HG02973 (cell line): ENCODE data around the gene TRAF2.

ENCODE experiments used
- ATAC-seq: cut with Tn5 transposase; IDR thresholded peaks from one replicate; pipeline ENCODE4 v1.9.1; 2021; ENCODE audit warnings: moderate library complexity; ENCODE audit not compliant: unreplicated experiment

TRAF2 gene

DNA sequence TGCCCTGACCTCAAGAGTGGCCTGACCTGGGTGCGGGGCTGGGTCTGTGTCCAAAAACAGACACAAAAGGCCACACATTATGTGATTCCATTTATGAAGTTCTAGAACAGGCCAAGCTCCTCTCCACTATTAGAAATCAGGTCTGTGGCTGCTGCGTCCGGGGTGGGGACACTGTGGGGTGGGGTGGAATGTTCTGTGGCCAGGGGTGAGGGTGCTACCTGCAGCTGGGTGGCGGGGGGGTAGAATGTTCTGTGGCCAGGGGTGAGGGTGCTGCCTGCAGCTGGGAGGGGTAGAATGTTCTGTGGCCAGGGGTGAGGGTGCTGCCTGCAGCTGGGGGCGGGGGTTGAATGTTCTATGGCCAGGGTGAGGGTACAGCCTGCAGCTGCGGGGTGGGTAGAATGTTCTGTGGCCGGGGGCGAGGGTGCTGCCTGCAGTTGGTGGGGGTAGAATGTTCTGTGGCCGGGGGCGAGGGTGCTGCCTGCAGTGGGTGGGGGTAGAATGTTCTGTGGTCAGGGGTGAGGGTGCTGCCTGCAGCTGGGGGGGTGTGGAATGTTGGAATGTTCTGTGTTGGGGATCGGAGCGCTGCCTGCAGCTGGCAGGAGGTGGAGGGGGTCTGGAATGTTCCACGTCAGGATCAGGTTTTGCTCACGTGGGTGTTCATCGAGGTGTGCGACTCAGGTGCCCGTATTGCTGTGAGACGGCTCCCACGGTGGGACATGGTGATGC, 74.1 kb downstream of the TRAF2 start:
- ATAC-seq = no peak

DNA sequence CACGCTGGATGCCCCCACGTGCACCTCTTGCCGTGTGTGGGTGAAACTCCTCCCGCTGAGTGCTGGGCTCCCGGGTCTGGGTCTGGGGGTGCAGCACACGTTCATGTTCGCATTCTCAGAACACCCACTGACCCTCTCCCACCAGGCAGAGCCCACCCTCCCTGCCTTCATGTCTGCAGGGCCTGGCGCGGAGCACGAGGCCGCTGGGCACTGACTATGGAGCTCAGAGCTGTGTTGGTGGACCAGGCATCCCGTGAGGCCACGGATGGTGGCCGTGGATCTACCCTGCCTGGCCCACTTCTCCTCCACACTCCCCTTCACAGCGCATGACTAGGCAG, 74.6 kb downstream of the TRAF2 start:
- no peak for ATAC-seq

DNA sequence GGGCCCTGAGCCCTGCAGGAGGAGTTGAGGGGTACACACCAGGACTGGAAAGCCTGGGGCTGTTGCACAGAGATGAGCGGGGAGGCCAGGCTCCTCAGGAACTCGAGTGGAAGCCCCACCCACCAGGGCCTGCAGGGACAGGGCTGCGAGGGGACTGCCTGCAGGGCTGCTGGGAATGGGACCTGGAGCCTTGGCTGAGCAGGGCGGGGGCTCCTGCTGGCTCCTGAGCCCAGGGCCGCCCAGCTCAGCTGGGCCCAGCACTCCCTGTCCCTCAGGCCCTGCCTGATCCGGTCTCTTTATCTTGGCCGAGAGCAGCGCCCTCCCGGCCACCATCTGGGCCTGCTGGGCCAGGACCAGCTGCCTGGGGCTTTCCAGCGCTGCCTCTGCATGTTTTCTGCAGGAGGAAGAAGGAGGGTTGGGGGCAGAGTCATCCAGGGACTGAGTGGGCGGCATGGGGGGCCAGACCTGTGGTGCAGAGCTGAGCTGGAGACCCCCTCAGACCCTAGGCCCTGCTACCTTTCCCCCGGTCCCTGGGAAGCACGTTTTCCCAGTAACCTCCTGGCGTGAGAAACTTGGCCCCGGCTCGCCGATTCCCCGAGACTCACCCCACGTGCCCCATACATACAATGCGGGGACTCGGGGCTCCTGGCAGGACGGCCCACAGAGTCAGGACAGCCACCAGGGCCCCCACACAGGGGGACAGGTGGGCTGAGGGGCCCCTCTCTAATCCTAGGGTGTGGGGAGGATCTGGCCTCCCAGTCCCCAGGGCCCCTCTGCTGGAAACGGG, 75.2 kb downstream of the TRAF2 start:
- ATAC-seq = no peak

DNA sequence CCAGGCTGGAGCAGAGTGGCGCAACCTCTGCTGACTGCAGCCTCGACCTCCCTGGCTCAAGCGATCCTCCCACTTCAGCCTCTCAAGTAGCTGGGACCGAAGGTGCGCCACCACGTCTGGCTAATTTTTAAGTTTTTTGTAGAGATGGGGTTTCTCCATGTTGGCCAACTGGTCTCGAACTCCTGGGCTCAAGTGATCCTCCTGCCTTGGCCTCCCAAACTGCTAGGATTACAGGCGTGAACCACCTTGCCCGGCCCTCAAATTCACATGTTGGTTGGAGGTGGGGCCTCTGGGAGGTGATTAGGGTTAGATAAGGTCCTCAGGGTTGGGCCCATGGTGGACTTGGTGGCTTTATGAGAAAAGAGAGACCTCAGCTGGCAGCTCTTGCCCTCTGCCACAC, 75.8 kb downstream of the TRAF2 start:
- ATAC-seq = no peak

DNA sequence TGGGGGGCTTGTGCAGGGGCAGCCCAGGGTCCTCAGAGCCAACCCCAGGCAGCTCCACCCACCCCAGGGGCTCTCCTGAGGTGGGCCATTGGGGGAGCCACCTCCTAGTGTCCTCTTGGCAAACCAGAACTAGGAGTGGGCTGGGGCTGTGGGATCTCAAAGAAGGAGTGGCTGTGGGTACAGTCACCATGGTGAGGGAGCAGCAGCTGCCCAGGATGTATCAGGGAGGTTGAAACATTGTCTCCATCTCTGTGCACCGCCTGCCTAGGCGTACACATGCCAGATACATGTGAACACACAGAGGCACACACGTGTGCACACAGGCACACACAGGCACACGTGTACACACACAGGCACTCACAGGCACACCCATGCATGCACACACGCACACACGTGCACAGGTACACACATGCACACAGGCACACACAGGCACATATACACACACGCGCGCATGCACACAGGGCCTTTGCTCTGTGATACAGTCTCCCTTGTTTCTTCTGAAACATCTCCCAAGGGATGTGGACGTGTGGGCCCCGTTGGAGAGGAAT, 76.5 kb downstream of the TRAF2 start:
- ATAC-seq = no peak

DNA sequence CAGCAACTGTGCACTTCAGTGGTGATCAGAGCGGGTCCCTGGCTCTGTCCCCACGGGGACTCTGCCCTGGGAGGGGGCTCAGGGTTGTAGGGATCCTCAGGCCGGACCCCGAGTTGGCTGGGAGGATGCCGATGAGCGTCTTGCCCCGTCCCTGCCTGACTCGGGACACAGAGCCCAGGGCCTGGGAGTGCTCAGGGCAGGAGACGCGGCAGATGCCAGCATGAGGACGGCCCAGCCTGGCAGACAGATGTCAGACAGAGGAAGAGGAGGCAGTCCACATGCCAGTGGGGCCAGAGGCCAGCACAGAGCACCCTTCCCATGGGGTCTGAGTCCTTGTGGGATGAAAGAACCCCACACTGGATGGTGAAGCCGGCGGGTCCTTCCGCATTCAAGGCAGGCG, 77.0 kb downstream of the TRAF2 start:
- ATAC-seq = no peak

DNA sequence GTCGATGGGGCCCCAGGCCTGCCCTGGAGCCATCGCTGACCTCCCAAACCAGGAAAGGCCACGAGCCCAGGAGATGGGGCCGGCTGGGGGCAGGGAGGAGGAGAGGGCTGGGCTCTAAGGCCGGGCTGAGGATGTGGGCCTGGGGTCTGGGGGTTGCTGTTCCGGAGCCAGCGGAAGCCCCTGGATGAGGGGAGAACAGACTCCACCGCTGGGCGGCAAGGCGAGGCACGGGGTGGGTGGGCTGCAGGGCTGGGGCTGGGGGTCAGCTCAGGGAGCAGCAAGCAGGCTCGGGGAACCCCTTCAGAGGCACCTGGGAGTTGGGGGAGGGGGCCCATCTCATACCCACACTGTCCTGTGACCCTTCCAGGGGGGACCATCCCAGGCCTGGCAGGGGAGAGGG, 77.4 kb downstream of the TRAF2 start:
- ATAC-seq = no peak

DNA sequence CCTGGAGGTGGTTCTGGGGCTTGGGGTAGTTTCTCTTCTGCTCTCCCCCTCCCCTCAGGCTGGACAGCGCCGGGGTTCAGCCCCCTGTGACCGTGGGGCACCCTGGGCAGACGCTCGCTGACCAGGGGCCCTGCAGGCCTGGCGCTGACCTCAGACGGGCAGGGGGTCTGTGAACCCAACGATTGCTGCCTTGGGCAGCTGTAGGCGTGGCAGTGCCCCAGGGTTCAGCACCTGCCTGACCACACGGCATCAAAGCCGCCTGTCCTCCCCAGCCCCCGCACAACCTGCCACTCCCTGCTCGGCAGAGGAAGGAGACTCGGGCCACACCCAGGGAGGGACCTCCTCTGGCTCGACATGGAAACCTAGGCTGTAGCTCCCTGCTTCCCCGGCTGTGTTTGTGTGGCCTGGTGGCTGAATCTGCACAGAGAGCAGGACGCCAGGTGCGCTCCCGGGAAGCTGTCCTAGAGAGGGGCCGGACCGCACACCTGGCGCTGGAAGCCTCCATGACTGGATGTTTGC, 77.9 kb downstream of the TRAF2 start:
- no peak for ATAC-seq

DNA sequence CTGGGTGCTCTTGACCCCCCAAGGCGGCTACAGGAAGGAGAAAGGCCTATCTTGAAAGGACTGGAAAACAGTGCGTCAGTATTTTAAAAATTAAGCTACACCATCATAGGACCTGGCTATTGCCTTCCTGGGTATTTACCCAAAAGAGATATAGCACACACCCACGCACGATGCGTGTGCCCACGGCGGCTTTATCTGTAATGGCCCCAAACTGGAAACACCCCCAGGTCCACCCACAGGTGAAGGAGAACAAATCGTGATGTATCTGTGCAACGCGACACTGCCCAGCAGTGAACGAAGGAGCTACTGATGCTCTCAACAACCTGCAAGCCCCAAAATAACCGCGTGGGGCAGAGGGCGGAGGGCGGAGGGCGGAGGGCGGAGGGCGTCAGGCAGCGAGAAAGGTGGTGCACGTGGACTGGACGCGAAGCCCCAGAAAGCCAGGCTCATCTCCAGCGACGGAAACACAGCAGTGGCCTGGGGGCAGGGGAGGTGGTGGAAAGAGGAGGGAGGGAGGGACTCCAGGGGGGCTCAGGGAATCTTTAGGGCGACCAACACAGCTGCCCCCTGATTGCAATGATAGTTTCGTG, 78.6 kb downstream of the TRAF2 start:
- no peak for ATAC-seq

DNA sequence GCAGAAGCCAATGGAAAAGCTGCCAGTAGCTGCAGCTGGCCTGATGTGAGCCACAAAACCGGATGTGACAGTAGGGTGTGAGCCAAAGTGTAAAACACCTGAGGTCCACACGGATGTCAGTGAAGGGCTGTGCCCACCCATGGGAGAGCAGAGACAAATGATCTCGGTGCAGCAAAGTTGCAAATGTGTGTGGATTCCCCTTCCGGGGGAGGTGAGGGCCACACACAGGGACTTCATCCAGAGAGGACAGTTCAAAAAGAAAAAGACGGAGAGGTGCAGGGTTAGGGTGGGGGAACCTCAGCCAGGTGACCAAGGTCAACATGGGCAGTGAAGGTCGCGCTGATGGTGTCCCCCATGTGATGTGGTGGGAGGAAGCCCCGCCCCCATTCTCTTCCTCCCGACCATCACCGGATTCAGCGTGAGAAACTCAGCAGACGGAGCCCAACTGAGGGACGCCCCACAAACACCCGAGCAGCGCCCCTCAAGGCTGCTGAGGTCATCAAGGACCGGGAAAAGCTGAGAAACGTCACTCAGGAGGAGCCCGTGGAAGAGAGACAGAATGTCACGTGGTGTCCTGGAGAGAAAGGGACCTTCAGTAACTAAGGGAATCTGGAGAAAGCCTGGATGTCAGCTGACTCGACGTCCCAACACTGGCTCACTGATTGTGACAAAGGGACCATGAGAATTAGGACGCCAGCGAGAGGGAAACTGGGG, 79.6 kb downstream of the TRAF2 start:
- ATAC-seq = no peak

DNA sequence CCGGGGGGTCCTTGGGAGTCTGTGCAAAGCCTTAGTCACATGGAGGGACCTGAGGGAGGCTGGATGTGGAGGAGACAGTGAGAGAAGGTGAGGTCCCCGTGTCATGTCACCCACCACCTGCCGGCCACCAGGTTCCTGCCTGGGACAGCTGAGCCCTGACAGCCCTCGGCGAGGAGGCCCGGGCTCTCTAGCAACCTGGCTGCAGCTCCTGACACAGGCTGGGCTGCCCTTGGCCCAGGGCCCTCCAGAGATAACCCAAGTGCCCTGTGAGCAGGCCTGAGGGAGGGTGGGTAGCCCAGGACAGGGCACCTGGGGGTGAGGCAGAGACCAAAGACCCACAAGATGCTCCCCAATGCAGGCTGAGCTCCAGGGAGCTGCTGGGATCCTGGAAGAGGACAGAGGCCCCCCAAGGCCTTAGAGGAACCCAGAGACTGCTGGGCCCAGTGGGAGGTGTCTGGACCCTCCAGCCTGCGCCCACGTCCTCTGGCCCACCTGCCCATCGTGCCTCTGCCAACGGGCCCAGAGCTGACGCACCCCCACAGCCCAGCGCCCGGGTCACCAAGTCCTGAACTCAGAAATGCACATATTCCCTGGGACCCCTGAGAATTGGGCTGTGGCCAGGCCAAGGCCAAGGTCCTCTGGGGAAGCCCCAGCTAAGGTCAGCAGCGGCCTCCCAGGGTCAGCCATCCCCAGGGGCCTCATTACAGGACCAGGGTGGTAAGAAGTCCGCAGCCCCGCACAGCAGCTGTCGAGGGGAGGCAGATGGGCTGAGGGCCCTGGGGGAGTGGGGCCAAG, 82.2 kb downstream of the TRAF2 start:
- no peak for ATAC-seq

DNA sequence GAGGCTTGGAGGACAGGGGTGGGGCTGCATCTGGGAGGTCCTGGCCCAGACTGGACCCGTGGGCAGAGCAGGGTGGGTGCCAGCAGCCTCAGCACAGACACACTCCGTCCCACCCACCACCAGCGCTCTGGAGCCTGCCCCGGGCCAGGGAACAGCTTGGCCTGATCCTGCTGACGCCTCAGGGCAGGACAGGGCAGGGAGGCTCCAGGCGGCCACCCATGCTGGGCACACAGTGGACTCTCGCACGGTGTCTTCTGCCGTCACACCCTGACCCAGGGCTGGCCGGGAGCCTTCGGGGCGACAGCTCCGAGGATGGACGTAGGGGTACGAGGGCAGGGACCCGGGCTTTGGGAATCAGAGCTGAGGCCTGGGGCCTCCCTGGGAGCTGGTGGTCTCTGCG, 82.8 kb downstream of the TRAF2 start:
- ATAC-seq = no peak

DNA sequence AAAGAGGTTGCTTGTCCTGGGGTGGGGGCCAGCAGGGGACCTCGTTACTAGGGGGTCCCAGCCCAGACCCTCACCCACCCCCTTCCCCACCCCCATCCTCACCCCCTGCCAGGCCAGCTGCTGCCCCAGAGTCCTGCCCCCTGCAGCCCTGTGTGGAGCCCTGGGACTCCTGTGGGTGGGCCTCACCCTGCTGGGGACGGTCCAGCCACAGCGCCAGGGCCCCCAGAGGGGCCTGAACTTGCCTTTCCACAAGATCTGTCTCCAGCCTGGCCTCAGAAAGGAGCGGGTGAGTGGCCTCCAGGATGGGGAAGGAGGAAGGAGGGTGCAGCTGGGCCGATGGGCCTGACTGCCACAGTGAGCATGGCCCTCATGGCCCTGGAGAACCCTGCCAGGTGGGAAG, 83.5 kb downstream of the TRAF2 start:
- ATAC-seq = no peak

DNA sequence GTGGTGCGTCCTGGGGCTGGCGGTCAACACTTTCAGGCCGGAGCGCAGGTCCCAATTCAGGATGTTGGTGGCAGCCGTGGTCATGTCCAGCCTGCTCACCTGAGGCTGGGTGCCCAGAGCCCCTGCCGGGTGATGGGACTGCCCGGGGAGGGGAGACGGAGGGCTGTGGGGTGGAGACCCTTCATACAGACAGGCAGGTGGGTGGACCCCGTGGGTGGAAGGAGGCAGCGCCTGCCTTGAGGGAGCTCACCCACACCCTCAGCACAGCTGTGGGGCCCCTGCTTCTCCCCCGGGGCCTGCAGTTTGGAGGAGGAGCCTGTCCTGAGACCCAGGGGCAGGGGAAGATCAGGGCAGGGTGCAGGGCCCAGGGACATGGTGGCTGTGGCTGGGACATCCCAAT, 84.0 kb downstream of the TRAF2 start:
- ATAC-seq = no peak

DNA sequence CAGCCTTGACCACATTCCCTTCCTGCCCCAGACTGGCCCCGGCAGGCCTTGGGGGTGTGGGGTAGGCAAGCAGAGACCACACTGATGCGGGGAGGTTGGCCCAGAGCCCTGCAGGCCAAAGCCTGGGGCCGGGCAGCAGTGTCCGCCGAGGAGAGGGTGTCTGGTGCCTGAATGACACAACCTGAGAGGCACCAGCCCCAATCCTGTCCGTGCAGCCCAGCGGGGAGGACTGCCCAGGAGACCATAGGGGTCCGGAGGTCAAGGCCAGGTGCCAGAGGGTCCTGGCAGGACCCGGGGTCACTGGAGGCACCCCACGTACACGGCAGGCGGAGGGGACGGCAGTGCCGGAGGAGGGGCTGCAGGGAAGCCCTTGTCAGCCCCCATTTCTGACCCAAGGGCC, 85.4 kb downstream of the TRAF2 start:
- no peak for ATAC-seq

DNA sequence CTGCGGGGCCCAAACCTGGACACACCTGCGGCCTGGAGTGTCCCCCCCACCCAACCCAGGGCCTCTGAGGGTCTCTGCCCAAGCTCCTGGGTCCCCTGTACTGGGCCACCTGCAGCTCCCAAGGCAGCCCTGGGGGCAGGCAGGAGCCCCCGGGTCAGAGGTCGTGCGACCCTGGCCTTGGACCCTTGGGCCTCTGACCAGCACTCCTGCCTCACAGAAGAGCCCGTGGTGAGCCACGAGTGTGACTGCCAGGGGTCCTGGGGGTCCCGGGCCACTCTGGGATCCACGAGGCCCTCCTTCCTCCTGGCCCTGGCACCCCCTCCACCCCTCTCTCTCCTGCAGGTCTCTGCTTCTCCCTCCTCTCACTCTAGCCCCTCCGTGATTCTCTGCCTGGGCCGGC, 86.0 kb downstream of the TRAF2 start:
- no peak for ATAC-seq

DNA sequence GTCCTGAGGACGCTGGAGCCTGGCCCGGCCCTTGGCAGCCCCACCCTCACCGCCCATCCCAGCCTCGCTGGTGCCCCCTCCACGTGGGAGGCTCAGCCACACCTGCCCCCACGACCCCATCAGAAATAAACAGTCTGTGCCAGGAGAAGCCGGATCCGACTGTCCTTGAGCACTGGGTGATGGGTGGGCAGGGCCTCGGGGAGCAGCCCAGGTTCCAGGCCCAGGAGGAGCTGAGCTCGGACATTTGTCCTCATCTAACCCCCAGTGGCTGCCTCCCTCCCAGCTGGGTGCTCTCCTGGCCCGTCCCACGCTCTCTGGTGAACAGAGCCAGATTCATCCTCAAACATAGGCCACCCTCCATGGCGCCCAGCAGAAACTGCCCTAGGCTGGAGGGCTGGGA, 86.4 kb downstream of the TRAF2 start:
- ATAC-seq = no peak

DNA sequence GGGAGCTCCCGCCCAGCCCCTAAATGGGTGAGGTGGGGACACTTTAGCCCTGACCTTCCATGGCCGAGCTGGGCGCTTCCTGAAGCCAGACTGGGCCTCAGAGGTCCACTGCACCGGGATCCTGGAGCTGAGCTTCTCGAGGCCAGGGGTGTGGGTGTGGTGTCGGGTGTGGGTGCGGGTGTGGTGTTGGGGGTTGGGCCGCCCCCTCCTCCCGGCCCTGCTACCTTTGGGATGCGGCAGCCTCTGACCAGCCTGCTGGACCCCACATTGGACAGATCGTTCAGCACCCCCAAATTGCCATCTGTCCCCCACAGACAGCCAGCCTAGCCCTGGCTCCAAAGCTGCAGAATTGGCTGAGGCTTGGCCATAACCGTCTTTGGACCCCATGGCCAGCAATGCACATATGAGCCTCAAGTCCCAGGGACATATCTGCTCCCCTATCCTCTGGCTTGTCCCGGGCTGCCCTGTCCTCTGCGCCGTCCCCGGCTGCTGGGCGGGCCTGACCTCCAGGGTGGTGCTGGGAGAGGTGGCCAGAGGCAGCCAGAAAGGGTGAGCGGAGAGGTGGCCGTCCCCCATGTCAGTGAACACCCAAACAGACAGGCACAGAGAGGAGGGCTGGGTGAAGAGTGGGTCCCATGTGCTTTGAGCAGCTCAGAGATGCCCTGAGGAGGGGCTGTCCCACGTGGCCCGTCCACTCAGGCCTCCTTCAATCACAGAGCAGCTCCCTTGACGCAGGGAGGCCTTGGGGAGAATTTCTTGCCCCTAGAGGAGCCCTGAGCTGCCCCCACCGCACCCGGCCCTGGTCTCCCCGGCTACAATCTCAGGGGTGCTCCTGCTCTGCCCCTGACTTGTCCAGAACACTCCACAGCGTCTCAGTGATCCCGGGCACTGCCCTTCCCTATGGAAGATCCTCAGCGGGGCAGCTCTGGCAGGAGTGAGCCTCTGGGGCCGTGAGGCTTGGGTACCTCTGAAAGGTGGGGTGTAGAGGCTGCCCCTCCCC, 87.6 kb downstream of the TRAF2 start:
- no peak for ATAC-seq

DNA sequence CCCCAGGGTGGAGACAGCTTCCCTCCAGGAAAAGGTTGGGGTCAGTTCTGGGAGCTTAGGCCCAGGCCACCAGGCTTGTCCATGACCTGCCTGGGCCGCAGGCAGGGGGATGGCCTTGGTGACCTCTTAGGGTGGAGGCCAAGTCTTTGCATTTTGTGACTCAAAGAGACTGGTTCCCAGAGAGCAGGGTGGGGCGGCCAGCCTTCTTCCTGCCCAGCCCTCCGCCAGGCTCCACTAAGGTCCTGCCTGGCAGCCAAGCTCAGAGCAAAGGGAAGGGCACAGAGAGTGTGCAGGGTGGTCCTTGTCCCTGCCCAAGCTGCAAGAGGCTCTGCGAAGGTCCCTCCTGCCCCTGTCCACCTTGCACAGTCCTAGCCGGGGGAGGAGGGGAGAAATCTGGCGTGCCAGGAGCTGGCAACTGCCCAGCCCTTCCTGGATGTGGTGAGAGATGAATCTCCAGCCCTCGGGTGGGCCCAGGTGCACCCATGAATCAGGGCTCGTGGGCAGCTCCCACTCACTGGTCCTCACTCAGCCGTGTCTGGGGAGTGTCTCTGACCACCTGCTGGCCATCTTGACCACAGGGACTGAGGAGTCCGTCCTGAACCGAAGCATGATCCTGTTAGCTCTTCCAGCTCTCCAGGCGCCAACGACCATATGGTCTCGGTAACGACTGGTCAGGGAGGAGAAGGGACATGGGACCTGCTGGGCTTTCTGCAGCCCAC, 88.7 kb downstream of the TRAF2 start:
- no peak for ATAC-seq
